Naive thymus-derived CD4-positive, alpha-beta T cell (primary cell): ENCODE measurements around the gene AUH. TPM values are rescaled to one million over a fixed set of nuclear protein-coding genes. Genes with fewer than 3 reads are reported as not detected.

Experiments used
- ATAC-seq: fragments of 150-1000 bp; cut with Tn5 transposase; 2 replicates; pipeline ENCODE4 v1.10.0; 2021; ENCODE audit warnings: mild to moderate bottlenecking, moderate library complexity
- CTCF ChIA-PET: fragments of 350-600 bp; sonication (Branson Sonifier 250); formaldehyde crosslinking; loops from one replicate; lab custom pipeline; 2021; ENCODE audit warnings: antibody characterized with exemption; lab: Charles Lee
- POLR2A ChIA-PET: fragments of 350-600 bp; sonication (Branson Sonifier 250); formaldehyde crosslinking; loops from one replicate; lab custom pipeline; 2021; ENCODE audit warnings: antibody characterized with exemption, inconsistent platforms; lab: Charles Lee
- DNase-seq, 9 donors: peaks; one replicate each; pipeline versions ENCODE4 v3.0.0 to v3.0.0-alpha.2; 2020 to 2022; ENCODE audit warnings: mixed read lengths in 1 of 9
- H3K27ac ChIP-seq: one replicate; pipeline ENCODE4 v1.7.0; 2013; ENCODE audit warnings: mild to moderate bottlenecking, low read depth, low read length, moderate library complexity
- H3K27me3 ChIP-seq, 2 donors: one replicate each; pipeline ENCODE4 v1.7.0; 2013; ENCODE audit warnings: low read length in 2 of 2, mild to moderate bottlenecking in 2 of 2, moderate library complexity in 2 of 2; ENCODE audit not compliant: control insufficient read depth in 2 of 2, insufficient read depth in 2 of 2
- H3K36me3 ChIP-seq, 3 experiments: 1 replicate in 2 of 3; 2 replicates in 1 of 3; pipeline ENCODE4 v1.7.0; 2013; ENCODE audit warnings: low read length in 3 of 3, mild to moderate bottlenecking in 3 of 3, moderate library complexity in 1 of 3; ENCODE audit not compliant: insufficient read depth in 3 of 3, control insufficient read depth in 2 of 3
- H3K4me1 ChIP-seq, 2 donors: one replicate each; pipeline ENCODE4 v1.7.0; 2013; ENCODE audit warnings: low read length in 2 of 2, mild to moderate bottlenecking in 2 of 2, moderate library complexity in 1 of 2; ENCODE audit not compliant: control insufficient read depth in 2 of 2, insufficient read depth in 2 of 2
- H3K4me3 ChIP-seq: 2 replicates; pipeline ENCODE4 v1.7.0; 2013; ENCODE audit warnings: mild to moderate bottlenecking, low read length
- H3K9me3 ChIP-seq, 3 experiments: 1 replicate in 2 of 3; 2 replicates in 1 of 3; pipeline ENCODE4 v1.7.0; 2013; ENCODE audit warnings: low read length in 3 of 3; ENCODE audit not compliant: control insufficient read depth in 2 of 3
- H3K27ac Mint-ChIP-seq, 9 donors: one replicate each; pipeline ENCODE4 v1.8.0; 2020 to 2022; ENCODE audit warnings: mixed read lengths in 9 of 9, mild to moderate bottlenecking in 8 of 9, moderate library complexity in 5 of 9, inconsistent platforms in 2 of 9
- H3K27me3 Mint-ChIP-seq, 5 donors: one replicate each; pipeline ENCODE4 v1.8.0; 2021 to 2022; ENCODE audit warnings: mixed read lengths in 5 of 5, mild to moderate bottlenecking in 1 of 5
- H3K36me3 Mint-ChIP-seq, 5 donors: one replicate each; pipeline ENCODE4 v1.8.0; 2020 to 2022; ENCODE audit warnings: mixed read lengths in 5 of 5, mild to moderate bottlenecking in 3 of 5, inconsistent platforms in 1 of 5
- H3K4me1 Mint-ChIP-seq, 7 donors: one replicate each; pipeline ENCODE4 v1.8.0; 2020 to 2022; ENCODE audit warnings: mixed read lengths in 7 of 7, mild to moderate bottlenecking in 3 of 7, inconsistent platforms in 1 of 7
- H3K4me3 Mint-ChIP-seq, 10 donors: one replicate each; pipeline ENCODE4 v1.8.0; 2020 to 2022; ENCODE audit warnings: mild to moderate bottlenecking in 10 of 10, mixed read lengths in 10 of 10, moderate library complexity in 6 of 10, inconsistent platforms in 2 of 10
- H3K9me3 Mint-ChIP-seq, 11 donors: one replicate each; pipeline ENCODE4 v1.8.0; 2020 to 2022; ENCODE audit warnings: mixed read lengths in 11 of 11, mild to moderate bottlenecking in 4 of 11, inconsistent platforms in 1 of 11, moderate library complexity in 1 of 11
- intact Hi-C, 2 donors: fragments of 100-400 bp; cut with micrococcal nuclease; formaldehyde crosslinking; loops; one replicate each; pipeline ENCODE4 v1.15.1; 2023
- polyA plus RNA-seq, 2 donors: library from polyadenylated mRNA; unstranded; fragments of 300-500 nt; fragmentation: Illumina TruSeq; gene quantifications; one replicate each; pipeline ENCODE4 v1.2.3, GENCODE V29; 2021
- total RNA-seq, 6 experiments: library from RNA in 5 of 6; stranded (reverse) in 5 of 6; gene quantifications; 1 replicate in 5 of 6; 2 replicates in 1 of 6; pipeline ENCODE4 v1.2.3 and lab custom pipeline; 2021 to 2026

The AUH gene
- total and polyA plus RNA-seq, 7 experiments from 2014 or later = 11.6 to 30.1 (median 17.8) TPM

DNA sequence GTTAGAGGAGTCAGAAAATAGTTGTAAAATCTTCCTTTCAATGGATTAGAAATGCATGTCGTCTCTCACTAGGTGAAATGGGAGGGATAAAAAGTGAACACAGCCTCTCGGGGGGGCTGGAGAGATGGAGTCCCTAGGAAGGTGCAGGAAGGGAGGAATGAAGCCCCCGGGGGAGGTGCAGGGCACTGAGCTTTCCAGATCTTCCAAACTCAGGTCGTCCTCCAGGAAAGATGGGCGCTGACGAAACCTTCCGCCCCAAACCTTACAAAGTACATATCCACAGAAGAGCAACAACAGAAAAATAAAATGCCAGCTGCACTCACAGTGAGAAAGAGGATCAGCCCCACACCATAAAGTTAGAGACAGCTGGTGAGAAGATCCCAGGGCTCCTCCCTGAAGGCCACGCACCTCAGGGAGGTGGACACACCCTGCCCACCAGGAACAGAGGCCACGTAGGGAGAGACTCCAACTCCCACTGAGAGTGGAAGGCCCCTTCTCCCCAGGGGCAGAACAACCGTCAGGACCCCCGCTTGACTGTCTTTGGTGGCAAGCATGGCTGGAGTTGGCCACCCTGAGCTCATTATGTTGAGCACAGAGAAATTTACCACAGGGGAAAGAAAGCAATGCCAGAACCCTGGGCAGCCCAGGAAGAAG, 174.3 kb downstream of the AUH start:
- no peak overlapping the region for H3K4me3 ChIP-seq
- H3K27ac Mint-ChIP-seq = peak overlapping the region in 1 of 9 donors; percentile 63
- peak overlapping the region in 1 of 10 donors; percentile 3 for H3K4me3 Mint-ChIP-seq
- H3K36me3 ChIP-seq = no peaks in the 10 kb centered on the region
- peaks cover 0 to 52% (median 6%) of the 10 kb centered on the region in 7 donors for H3K4me1 Mint-ChIP-seq
- H3K36me3 Mint-ChIP-seq = peaks cover 0 to 24% (median 0%) of the 10 kb centered on the region in 5 donors
- peaks cover 0 to 3% (median 0%) of the 10 kb centered on the region in 3 experiments for H3K9me3 ChIP-seq
- no peaks in the 10 kb centered on the region for H3K27me3 ChIP-seq
- ATAC-seq = no peak
- H3K27me3 Mint-ChIP-seq = no peaks in the 10 kb centered on the region
- H3K9me3 Mint-ChIP-seq = peaks cover 0 to 14% (median 0%) of the 10 kb centered on the region in 11 donors
- DNase-seq = no peak
- intact Hi-C loops = no loop called here
- ChIA-PET POLR2A (interaction anchor here (1.0 kb wide), 1 partner anchor 10 kb away, joined by 3 read pairs; no protein-coding TSS in a partner anchor), CTCF (interaction anchor here (0.5 to 0.9 kb wide), 2 partner anchors 18 to 269 kb away, joined by 4 to 6 read pairs; no protein-coding TSS in a partner anchor)
- H3K4me1 ChIP-seq = peaks cover 3 to 8% of the 10 kb centered on the region in 2 donors
- no peak overlapping the region for H3K27ac ChIP-seq

DNA sequence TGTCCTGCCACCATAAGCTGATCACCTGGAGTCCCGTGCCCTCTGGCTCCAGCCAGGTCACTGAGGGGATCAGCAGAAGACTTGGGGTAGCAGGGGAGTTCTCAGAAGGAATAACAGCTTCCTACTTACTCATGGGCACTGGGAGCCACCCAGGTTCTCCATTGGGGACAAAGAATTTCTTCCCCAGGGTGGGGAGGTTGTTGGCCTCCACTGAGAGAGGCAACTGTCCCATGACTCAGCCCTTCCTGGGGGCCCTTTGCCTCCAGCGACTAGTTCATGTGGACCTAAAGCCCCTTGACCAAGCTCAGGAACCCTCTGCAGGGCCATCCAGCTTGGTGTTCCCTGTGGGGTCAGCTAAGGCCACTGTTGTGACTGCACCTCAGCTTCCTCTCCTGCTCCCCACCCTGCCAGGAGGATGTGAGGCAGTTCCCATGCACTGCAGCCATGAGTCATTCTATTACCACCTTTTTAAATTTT, 175.0 kb downstream of the AUH start:
- ATAC-seq = peak; percentile 73

GRCh38 chr9:91185193-91185886, 176.4 kb downstream of the AUH start:
- Mint-ChIP-seq H3K4me1 (peaks cover 0 to 38% (median 0%) of the 10 kb centered on the region in 7 donors), H3K9me3 (peaks cover 0 to 14% (median 0%) of the 10 kb centered on the region in 11 donors), H3K36me3 (peaks cover 0 to 24% (median 0%) of the 10 kb centered on the region in 5 donors), H3K4me3 (no peak overlapping the region), H3K27me3 (no peaks in the 10 kb centered on the region), H3K27ac (peak overlapping the region in 2 of 9 donors; percentile 42 to 54)
- Histone ChIP-seq H3K9me3 (peaks cover 0 to 3% (median 0%) of the 10 kb centered on the region in 3 experiments), H3K27me3 (no peaks in the 10 kb centered on the region), H3K27ac (no peak overlapping the region), H3K4me1 (peaks cover 0 to 4% of the 10 kb centered on the region in 2 donors), H3K36me3 (no peaks in the 10 kb centered on the region), H3K4me3 (no peak overlapping the region)
- DNase-seq = no peak
- intact Hi-C loops = no loop called here
- CTCF ChIA-PET = no interaction called here
- POLR2A ChIA-PET = interaction anchor here (0.9 kb wide), 1 partner anchor 9 kb away, joined by 4 read pairs; no protein-coding TSS in a partner anchor
- no peak for ATAC-seq

More for the DNA sequence above, 175.0 kb downstream of the AUH start:
- Mint-ChIP-seq H3K36me3 (peaks cover 0 to 24% (median 0%) of the 10 kb centered on the region in 5 donors), H3K4me3 (peak overlapping the region in 1 of 10 donors; percentile 3), H3K27me3 (no peaks in the 10 kb centered on the region), H3K4me1 (peaks cover 0 to 44% (median 0%) of the 10 kb centered on the region in 7 donors), H3K27ac (peak overlapping the region in 1 of 9 donors; percentile 63), H3K9me3 (peaks cover 0 to 14% (median 0%) of the 10 kb centered on the region in 11 donors)
- POLR2A ChIA-PET = no interaction called here
- CTCF ChIA-PET = no interaction called here
- Histone ChIP-seq H3K27ac (no peak overlapping the region), H3K9me3 (peaks cover 0 to 3% (median 0%) of the 10 kb centered on the region in 3 experiments), H3K4me1 (peaks cover 0 to 4% of the 10 kb centered on the region in 2 donors), H3K27me3 (no peaks in the 10 kb centered on the region), H3K36me3 (no peaks in the 10 kb centered on the region), H3K4me3 (no peak overlapping the region)
- intact Hi-C loops = no loop called here
- DNase-seq = no peak

DNA sequence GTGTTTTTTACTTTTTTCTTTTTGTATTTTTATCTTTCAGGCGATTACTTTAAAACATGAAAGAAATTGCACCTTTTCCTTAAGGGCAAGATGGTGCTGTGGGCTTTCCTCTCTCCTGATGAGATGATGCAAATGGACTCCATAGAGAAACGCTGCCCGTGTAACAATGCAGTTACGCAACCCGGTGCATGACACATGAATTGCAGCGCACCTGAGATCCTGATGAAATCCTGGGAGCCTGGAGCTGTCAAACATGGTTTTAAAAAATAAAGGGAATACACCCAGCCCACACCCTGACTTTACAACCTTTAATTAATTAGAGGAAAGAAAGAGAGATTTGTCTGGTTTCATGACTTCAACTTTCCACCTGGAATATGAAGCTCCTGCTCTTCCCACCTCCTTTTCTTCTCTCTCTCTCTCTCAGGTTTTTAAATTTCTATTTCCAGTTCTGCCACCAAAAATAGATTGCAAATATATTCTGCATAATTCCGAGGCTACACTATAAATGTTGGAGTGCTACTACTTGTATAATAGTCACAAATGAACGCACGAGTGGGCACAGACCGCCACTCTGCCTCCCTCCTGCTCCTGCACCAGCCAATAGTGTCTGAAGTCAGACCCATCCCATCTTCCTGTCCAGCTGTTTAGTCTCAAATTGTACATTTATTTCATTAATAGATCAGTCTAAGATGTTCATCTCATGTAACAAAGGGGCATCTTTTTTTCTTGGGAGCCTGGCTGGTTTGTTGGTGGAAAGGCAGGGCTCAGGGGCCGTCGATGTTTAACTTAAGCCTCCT, 179.1 kb downstream of the AUH start:
- no peak for ATAC-seq
- DNase-seq = no peak
- peaks cover 5 to 51% (median 6%) of the 10 kb centered on the region in 7 donors for H3K4me1 Mint-ChIP-seq
- peak overlapping the region in 2 of 9 donors; percentile 6 to 20 for H3K27ac Mint-ChIP-seq
- no peaks in the 10 kb centered on the region for H3K27me3 ChIP-seq
- POLR2A ChIA-PET = no interaction called here
- no peaks in the 10 kb centered on the region for H3K27me3 Mint-ChIP-seq
- peaks cover 0 to 7% (median 0%) of the 10 kb centered on the region in 5 donors for H3K36me3 Mint-ChIP-seq
- H3K4me3 Mint-ChIP-seq = no peak overlapping the region
- no peak overlapping the region for H3K27ac ChIP-seq
- no peak overlapping the region for H3K4me3 ChIP-seq
- no peaks in the 10 kb centered on the region for H3K9me3 ChIP-seq
- intact Hi-C loops = no loop called here
- CTCF ChIA-PET = no interaction called here
- H3K4me1 ChIP-seq = peaks cover 5 to 7% of the 10 kb centered on the region in 2 donors
- H3K9me3 Mint-ChIP-seq = no peaks in the 10 kb centered on the region
- H3K36me3 ChIP-seq = no peaks in the 10 kb centered on the region

DNA sequence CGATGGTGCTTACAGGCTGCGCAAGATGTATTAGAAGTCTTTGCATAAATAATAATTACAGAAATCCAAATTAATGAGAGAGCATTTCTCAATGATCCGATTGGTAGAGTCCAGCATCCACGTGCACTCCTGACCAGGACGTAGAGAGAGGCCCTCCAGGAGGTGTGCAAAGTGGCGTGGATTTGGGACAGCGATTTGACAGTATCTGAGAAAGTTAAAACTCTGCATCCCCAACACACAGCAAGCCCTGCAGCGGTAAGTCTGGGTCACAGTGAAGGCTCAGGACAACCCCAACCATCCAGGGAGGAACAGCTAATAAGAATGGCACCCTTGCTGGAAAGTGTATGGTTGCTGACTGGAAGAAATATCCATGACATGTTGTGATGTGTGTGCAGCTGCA, 180.2 kb downstream of the AUH start:
- Mint-ChIP-seq H3K36me3 (peaks cover 0 to 9% (median 0%) of the 10 kb centered on the region in 5 donors), H3K4me3 (no peak overlapping the region), H3K9me3 (no peaks in the 10 kb centered on the region), H3K4me1 (peaks cover 13 to 50% (median 14%) of the 10 kb centered on the region in 7 donors), H3K27ac (peak overlapping the region in 1 of 9 donors; percentile 8), H3K27me3 (no peaks in the 10 kb centered on the region)
- Histone ChIP-seq H3K9me3 (no peaks in the 10 kb centered on the region), H3K27ac (no peak overlapping the region), H3K36me3 (no peaks in the 10 kb centered on the region), H3K27me3 (no peaks in the 10 kb centered on the region), H3K4me1 (peaks cover 9 to 10% of the 10 kb centered on the region in 2 donors), H3K4me3 (no peak overlapping the region)
- ATAC-seq = no peak
- CTCF ChIA-PET = interaction anchor here (1.1 kb wide), 1 partner anchor 11 kb away, joined by 4 read pairs; no protein-coding TSS in a partner anchor
- POLR2A ChIA-PET = no interaction called here
- no peak for DNase-seq
- intact Hi-C loops = no loop called here

GRCh38 chr9:91180930-91181268, 180.8 kb downstream of the AUH start:
- Mint-ChIP-seq H3K27ac (no peak overlapping the region), H3K9me3 (no peaks in the 10 kb centered on the region), H3K4me3 (no peak overlapping the region), H3K27me3 (no peaks in the 10 kb centered on the region), H3K36me3 (peaks cover 0 to 9% (median 0%) of the 10 kb centered on the region in 5 donors), H3K4me1 (peaks cover 13 to 51% (median 14%) of the 10 kb centered on the region in 7 donors)
- intact Hi-C loops = no loop called here
- H3K27me3 ChIP-seq = no peaks in the 10 kb centered on the region
- peaks cover 9 to 10% of the 10 kb centered on the region in 2 donors for H3K4me1 ChIP-seq
- CTCF ChIA-PET = interaction anchor here (1.1 kb wide), 1 partner anchor 12 kb away, joined by 4 read pairs; no protein-coding TSS in a partner anchor
- POLR2A ChIA-PET = no interaction called here
- DNase-seq (no peak), ATAC-seq (no peak)
- H3K27ac ChIP-seq = no peak overlapping the region
- no peaks in the 10 kb centered on the region for H3K36me3 ChIP-seq
- H3K4me3 ChIP-seq = no peak overlapping the region
- H3K9me3 ChIP-seq = no peaks in the 10 kb centered on the region
